ENCODE results near the gene PDZRN4.

DNA sequence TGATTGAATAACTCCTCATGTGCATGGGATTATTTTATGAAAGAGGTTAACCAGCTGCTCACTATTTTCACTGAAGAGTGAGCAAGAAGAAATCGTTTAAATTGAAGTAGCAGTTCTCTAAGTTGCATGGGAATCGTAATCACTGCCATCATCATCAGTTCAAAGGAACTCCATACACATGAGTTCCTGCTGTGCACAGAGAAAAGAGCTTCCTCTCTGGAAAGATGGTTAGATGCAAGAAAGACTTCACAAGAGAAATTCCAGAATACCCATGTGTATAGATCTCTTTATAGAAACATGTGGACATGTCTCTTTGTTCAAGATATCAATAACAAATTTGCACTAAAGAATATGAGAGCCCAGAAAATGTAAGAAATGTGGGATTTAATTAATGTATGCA is 291.3 kb downstream of the PDZRN4 start:
- TF ChIP-seq ZNF70 (CRISPR knock-in tag; IDR thresholded peaks at IDR 0.05) (no peak), BACH2 (CRISPR knock-in tag; IDR thresholded peaks at IDR 0.05; ENCODE audit: borderline replicate concordance) (no peak), RARB (CRISPR knock-in tag; IDR thresholded peaks at IDR 0.05) (no peak), ZNF565 (CRISPR knock-in tag; conservative IDR thresholded peaks at IDR 0.05; ENCODE audit: low read depth) (no peak)
- TF ChIP-seq, protein P1, sequence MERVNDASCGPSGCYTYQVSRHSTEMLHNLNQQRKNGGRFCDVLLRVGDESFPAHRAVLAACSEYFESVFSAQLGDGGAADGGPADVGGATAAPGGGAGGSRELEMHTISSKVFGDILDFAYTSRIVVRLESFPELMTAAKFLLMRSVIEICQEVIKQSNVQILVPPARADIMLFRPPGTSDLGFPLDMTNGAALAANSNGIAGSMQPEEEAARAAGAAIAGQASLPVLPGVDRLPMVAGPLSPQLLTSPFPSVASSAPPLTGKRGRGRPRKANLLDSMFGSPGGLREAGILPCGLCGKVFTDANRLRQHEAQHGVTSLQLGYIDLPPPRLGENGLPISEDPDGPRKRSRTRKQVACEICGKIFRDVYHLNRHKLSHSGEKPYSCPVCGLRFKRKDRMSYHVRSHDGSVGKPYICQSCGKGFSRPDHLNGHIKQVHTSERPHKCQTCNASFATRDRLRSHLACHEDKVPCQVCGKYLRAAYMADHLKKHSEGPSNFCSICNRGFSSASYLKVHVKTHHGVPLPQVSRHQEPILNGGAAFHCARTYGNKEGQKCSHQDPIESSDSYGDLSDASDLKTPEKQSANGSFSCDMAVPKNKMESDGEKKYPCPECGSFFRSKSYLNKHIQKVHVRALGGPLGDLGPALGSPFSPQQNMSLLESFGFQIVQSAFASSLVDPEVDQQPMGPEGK (CRISPR knock-in tag; IDR thresholded peaks at IDR 0.05; ENCODE audit: borderline replicate concordance): no peak
- TF ChIP-seq, protein P2, sequence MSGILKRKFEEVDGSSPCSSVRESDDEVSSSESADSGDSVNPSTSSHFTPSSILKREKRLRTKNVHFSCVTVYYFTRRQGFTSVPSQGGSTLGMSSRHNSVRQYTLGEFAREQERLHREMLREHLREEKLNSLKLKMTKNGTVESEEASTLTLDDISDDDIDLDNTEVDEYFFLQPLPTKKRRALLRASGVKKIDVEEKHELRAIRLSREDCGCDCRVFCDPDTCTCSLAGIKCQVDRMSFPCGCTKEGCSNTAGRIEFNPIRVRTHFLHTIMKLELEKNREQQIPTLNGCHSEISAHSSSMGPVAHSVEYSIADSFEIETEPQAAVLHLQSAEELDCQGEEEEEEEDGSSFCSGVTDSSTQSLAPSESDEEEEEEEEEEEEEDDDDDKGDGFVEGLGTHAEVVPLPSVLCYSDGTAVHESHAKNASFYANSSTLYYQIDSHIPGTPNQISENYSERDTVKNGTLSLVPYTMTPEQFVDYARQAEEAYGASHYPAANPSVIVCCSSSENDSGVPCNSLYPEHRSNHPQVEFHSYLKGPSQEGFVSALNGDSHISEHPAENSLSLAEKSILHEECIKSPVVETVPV (CRISPR knock-in tag; IDR thresholded peaks at IDR 0.05): no peak
